Activated CD8-positive, alpha-beta memory T cell treated with anti-CD3 and anti-CD28 coated beads, Interleukin-2, amount 50 U/mL, for 1 hour (primary cell): ENCODE results near the gene IGFBP7.

Experiments used
- DNase-seq: peaks from one replicate; pipeline ENCODE4 v3.0.0-alpha.2; 2020; ENCODE audit errors: extremely low read depth

IGFBP7 gene

GRCh38 chr4:57129477-57129876, 19.3 kb upstream of the IGFBP7 start:
- no peak for DNase-seq

GRCh38 chr4:57127361-57127760, 17.2 kb upstream of the IGFBP7 start:
- no peak for DNase-seq

GRCh38 chr4:57125996-57126395, 15.8 kb upstream of the IGFBP7 start:
- no peak for DNase-seq

- no peak for DNase-seq
These were observed 14.0 kb upstream of the IGFBP7 start for GRCh38 chr4:57124145-57124544.

GRCh38 chr4:57122959-57123358, 12.8 kb upstream of the IGFBP7 start:
- no peak for DNase-seq

- no peak for DNase-seq
These were observed 9.0 kb upstream of the IGFBP7 start for GRCh38 chr4:57119054-57119651.

- DNase-seq: no peak
These were observed 7.3 kb upstream of the IGFBP7 start for GRCh38 chr4:57117491-57117890.

- no peak for DNase-seq
These were observed 6.1 kb upstream of the IGFBP7 start for GRCh38 chr4:57116245-57116644.

GRCh38 chr4:57114973-57115372, 4.8 kb upstream of the IGFBP7 start:
- no peak for DNase-seq

- no peak for DNase-seq
These were observed 3.7 kb upstream of the IGFBP7 start for GRCh38 chr4:57113870-57114269.

GRCh38 chr4:57110640-57111511, 691 bp upstream of the IGFBP7 start:
- DNase-seq: no peak

GRCh38 chr4:57109411-57109846, 756 bp downstream of the IGFBP7 start:
- DNase-seq: no peak

GRCh38 chr4:57106181-57106580, 4.0 kb downstream of the IGFBP7 start:
- DNase-seq: no peak

GRCh38 chr4:57104706-57105560, 5.3 kb downstream of the IGFBP7 start:
- no peak for DNase-seq

- DNase-seq: no peak
These were observed 7.1 kb downstream of the IGFBP7 start for GRCh38 chr4:57103051-57103450.

GRCh38 chr4:57102050-57102624, 8.0 kb downstream of the IGFBP7 start:
- no peak for DNase-seq

- DNase-seq: no peak
These were observed 9.1 kb downstream of the IGFBP7 start for GRCh38 chr4:57100979-57101651.

GRCh38 chr4:57099363-57099762, 10.8 kb downstream of the IGFBP7 start:
- DNase-seq: no peak

GRCh38 chr4:57098941-57099340, 11.2 kb downstream of the IGFBP7 start:
- DNase-seq: no peak

GRCh38 chr4:57098415-57098814, 11.8 kb downstream of the IGFBP7 start:
- DNase-seq: no peak

GRCh38 chr4:57097711-57098110, 12.5 kb downstream of the IGFBP7 start:
- DNase-seq: no peak
